SK-N-SH treated with all-trans-retinoic acid at 6 μM for 48 hours (cell line): ENCODE data around the gene SYNE1.

Experiments
- ATAC-seq: fragments of 200-7000 bp; cut with Tn5 transposase; 3 replicates; pipeline ENCODE4 v1.9.1; 2020; ENCODE audit warnings: mild to moderate bottlenecking, moderate library complexity
- ARNTL ChIP-seq: fragments of 450-650 bp; formaldehyde crosslinking; IDR thresholded peaks from 2 replicates; pipeline ENCODE4 v1.5.0; 2020; ENCODE audit warnings: low read depth, mild to moderate bottlenecking, moderate library complexity, borderline replicate concordance
- BACH2 ChIP-seq: fragments of 250-450 bp; sonication (Bioruptor Pico); IDR thresholded peaks from 2 replicates; pipeline ENCODE4 v1.9.0; 2021; ENCODE audit warnings: mild to moderate bottlenecking, borderline replicate concordance
- CREB5 ChIP-seq: fragments of 250-450 bp; sonication (Bioruptor Pico); IDR thresholded peaks from 2 replicates; pipeline ENCODE4 v1.5.1; 2020; ENCODE audit warnings: low read depth, mild to moderate bottlenecking, moderate library complexity
- CSDC2 ChIP-seq: fragments of 250-450 bp; sonication (Bioruptor Pico); IDR thresholded peaks from 2 replicates; pipeline ENCODE4 v1.5.0; 2020; ENCODE audit warnings: mild to moderate bottlenecking, moderate library complexity
- ESRRG ChIP-seq: fragments of 250-450 bp; sonication (Bioruptor Pico); IDR thresholded peaks from 2 replicates; pipeline ENCODE4 v1.6.1; 2021; ENCODE audit warnings: mild to moderate bottlenecking
- GLIS3 ChIP-seq: fragments of 250-450 bp; sonication (Bioruptor Pico); IDR thresholded peaks from 2 replicates; pipeline ENCODE4 v1.5.0; 2020; ENCODE audit warnings: mild to moderate bottlenecking, moderate library complexity
- OSR1 ChIP-seq: fragments of 250-450 bp; sonication (Bioruptor Pico); IDR thresholded peaks from 2 replicates; pipeline ENCODE4 v1.8.0; 2022; ENCODE audit warnings: moderate library complexity, mild to moderate bottlenecking, inconsistent platforms
- RARB ChIP-seq: fragments of 250-450 bp; sonication (Bioruptor Pico); IDR thresholded peaks from 2 replicates; pipeline ENCODE4 v1.8.0; 2021; ENCODE audit warnings: mild to moderate bottlenecking, moderate library complexity
- SNAI2 ChIP-seq: fragments of 250-450 bp; sonication (Bioruptor Pico); IDR thresholded peaks from 2 replicates; pipeline ENCODE4 v1.5.0; 2020; ENCODE audit warnings: mild to moderate bottlenecking, moderate library complexity
- TCF4 ChIP-seq: fragments of 250-450 bp; sonication (Bioruptor Pico); IDR thresholded peaks from 2 replicates; pipeline ENCODE4 v1.8.0; 2021; ENCODE audit warnings: mild to moderate bottlenecking, moderate library complexity, borderline replicate concordance
- TOX ChIP-seq: fragments of 250-450 bp; sonication (Bioruptor Pico); IDR thresholded peaks from 2 replicates; pipeline ENCODE4 v1.8.0; 2021; ENCODE audit warnings: mild to moderate bottlenecking, moderate library complexity, borderline replicate concordance
- ZC3H10 ChIP-seq: fragments of 250-450 bp; sonication (Bioruptor Pico); IDR thresholded peaks from 2 replicates; pipeline ENCODE4 v1.5.1; 2021; ENCODE audit warnings: mild to moderate bottlenecking, moderate library complexity
- ZFP30 ChIP-seq: fragments of 450-650 bp; formaldehyde crosslinking; IDR thresholded peaks from 2 replicates; pipeline ENCODE4 v1.5.0; 2022; ENCODE audit warnings: mild to moderate bottlenecking, moderate library complexity
- ZNF565 ChIP-seq: fragments of 450-650 bp; formaldehyde crosslinking; conservative IDR thresholded peaks from 2 replicates; pipeline ENCODE4 v1.5.0; 2020; ENCODE audit warnings: low read depth, mild to moderate bottlenecking, moderate library complexity
- ZNF70 ChIP-seq: fragments of 450-650 bp; formaldehyde crosslinking; IDR thresholded peaks from 2 replicates; pipeline ENCODE4 v1.5.0; 2020; ENCODE audit warnings: mild to moderate bottlenecking, moderate library complexity
- ZNF8 ChIP-seq: fragments of 450-650 bp; formaldehyde crosslinking; IDR thresholded peaks from 2 replicates; pipeline ENCODE4 v1.5.0; 2020; ENCODE audit warnings: mild to moderate bottlenecking, moderate library complexity
- TF ChIP-seq, protein P1 (sequence below): fragments of 250-450 bp; sonication (Bioruptor Pico); IDR thresholded peaks from 2 replicates; pipeline ENCODE4 v1.5.0; 2020; ENCODE audit warnings: mild to moderate bottlenecking, moderate library complexity
- TF ChIP-seq, protein P2 (sequence below): fragments of 250-450 bp; sonication (Bioruptor Pico); IDR thresholded peaks from 2 replicates; pipeline ENCODE4 v1.8.0; 2021; ENCODE audit warnings: low read depth, mild to moderate bottlenecking, moderate library complexity, borderline replicate concordance

Gene SYNE1

GRCh38 chr6:152085451-152085921 lies 551.7 kb downstream of the SYNE1 start:
- TF ChIP-seq SNAI2 (no peak), BACH2 (CRISPR knock-in tag) (no peak), RARB (CRISPR knock-in tag) (no peak), OSR1 (no peak), ZFP30 (CRISPR knock-in tag) (no peak), CSDC2 (CRISPR knock-in tag) (no peak), ZC3H10 (no peak), ZNF565 (CRISPR knock-in tag) (no peak), ZNF70 (CRISPR knock-in tag) (no peak), ZNF8 (CRISPR knock-in tag) (no peak), CREB5 (CRISPR knock-in tag) (no peak), ESRRG (CRISPR knock-in tag) (no peak), TOX (CRISPR knock-in tag) (no peak)
- TF ChIP-seq, protein P1, sequence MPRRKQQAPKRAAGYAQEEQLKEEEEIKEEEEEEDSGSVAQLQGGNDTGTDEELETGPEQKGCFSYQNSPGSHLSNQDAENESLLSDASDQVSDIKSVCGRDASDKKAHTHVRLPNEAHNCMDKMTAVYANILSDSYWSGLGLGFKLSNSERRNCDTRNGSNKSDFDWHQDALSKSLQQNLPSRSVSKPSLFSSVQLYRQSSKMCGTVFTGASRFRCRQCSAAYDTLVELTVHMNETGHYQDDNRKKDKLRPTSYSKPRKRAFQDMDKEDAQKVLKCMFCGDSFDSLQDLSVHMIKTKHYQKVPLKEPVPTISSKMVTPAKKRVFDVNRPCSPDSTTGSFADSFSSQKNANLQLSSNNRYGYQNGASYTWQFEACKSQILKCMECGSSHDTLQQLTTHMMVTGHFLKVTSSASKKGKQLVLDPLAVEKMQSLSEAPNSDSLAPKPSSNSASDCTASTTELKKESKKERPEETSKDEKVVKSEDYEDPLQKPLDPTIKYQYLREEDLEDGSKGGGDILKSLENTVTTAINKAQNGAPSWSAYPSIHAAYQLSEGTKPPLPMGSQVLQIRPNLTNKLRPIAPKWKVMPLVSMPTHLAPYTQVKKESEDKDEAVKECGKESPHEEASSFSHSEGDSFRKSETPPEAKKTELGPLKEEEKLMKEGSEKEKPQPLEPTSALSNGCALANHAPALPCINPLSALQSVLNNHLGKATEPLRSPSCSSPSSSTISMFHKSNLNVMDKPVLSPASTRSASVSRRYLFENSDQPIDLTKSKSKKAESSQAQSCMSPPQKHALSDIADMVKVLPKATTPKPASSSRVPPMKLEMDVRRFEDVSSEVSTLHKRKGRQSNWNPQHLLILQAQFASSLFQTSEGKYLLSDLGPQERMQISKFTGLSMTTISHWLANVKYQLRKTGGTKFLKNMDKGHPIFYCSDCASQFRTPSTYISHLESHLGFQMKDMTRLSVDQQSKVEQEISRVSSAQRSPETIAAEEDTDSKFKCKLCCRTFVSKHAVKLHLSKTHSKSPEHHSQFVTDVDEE, result no peak
- TF ChIP-seq, protein P2, sequence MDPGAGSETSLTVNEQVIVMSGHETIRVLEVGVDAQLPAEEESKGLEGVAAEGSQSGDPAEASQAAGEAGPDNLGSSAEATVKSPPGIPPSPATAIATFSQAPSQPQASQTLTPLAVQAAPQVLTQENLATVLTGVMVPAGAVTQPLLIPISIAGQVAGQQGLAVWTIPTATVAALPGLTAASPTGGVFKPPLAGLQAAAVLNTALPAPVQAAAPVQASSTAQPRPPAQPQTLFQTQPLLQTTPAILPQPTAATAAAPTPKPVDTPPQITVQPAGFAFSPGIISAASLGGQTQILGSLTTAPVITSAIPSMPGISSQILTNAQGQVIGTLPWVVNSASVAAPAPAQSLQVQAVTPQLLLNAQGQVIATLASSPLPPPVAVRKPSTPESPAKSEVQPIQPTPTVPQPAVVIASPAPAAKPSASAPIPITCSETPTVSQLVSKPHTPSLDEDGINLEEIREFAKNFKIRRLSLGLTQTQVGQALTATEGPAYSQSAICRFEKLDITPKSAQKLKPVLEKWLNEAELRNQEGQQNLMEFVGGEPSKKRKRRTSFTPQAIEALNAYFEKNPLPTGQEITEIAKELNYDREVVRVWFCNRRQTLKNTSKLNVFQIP, result no peak
- TF ChIP-seq, all 23 proteins: peak for 0
- ATAC-seq, result no peak

- no peak for ATAC-seq
- TF ChIP-seq CSDC2 (CRISPR knock-in tag) (no peak), ZFP30 (CRISPR knock-in tag) (no peak), OSR1 (no peak), ARNTL (CRISPR knock-in tag) (no peak), TOX (CRISPR knock-in tag) (no peak), ZNF70 (CRISPR knock-in tag) (no peak), GLIS3 (CRISPR knock-in tag) (no peak)
- TF ChIP-seq, protein P1, result no peak
- TF ChIP-seq, protein P2, result no peak
Observed at GRCh38 chr6:152078804-152079203, 558.4 kb downstream of the SYNE1 start.

DNA sequence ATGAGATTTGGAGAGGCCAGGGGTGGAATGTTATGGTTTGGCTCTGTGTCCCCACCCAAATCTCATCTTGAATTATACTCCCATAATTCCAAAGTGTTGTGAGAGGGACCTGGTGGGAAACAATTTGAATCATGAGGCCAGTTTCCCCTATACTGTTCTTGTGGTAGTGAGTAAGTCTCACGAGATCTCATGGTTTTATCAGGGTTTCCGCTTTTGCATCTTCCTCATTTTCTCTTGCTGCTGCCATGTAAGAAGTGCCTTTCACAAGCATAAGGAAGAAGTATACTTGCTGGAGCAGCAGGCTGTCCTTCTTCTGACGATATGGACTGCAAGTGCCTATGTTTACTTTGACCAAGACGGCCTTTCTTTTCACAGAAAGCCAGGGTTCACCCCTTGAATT lies 559.2 kb downstream of the SYNE1 start:
- no peak for ATAC-seq

More for the DNA sequence above, 559.2 kb downstream of the SYNE1 start:
- TF ChIP-seq CREB5 (CRISPR knock-in tag) (no peak), GLIS3 (CRISPR knock-in tag) (no peak), ZNF8 (CRISPR knock-in tag) (no peak), OSR1 (no peak), ZNF70 (CRISPR knock-in tag) (no peak), BACH2 (CRISPR knock-in tag) (no peak), TCF4 (CRISPR knock-in tag) (no peak)
- TF ChIP-seq, protein P2, result no peak
- TF ChIP-seq, protein P1, result no peak
